B cell (primary cell): Measurements from ENCODE around the gene RNF227. TPM values are rescaled to one million over a fixed set of nuclear protein-coding genes. Genes with fewer than 3 reads are reported as not detected.

Experiments
- ATAC-seq: fragments of 200-7000 bp; cut with Tn5 transposase; one replicate; pipeline ENCODE4 v1.10.0; 2021; ENCODE audit warnings: low read depth, mild to moderate bottlenecking, moderate number of reproducible peaks, moderate library complexity
- CTCF ChIA-PET: fragments of 350-600 bp; sonication (Branson Sonifier 250); formaldehyde crosslinking; loops from one replicate; lab custom pipeline; 2021; ENCODE audit warnings: antibody characterized with exemption, inconsistent platforms; lab: Charles Lee
- POLR2A ChIA-PET: fragments of 350-600 bp; sonication (Branson Sonifier 250); formaldehyde crosslinking; loops from one replicate; lab custom pipeline; 2021; ENCODE audit warnings: antibody characterized with exemption; lab: Charles Lee
- DNase-seq: peaks from one replicate; pipeline ENCODE4 v3.0.0; 2013
- H2AFZ ChIP-seq: 2 replicates; pipeline ENCODE4 v1.6.1; 2012; ENCODE audit warnings: mild to moderate bottlenecking, low read depth, low read length; ENCODE audit not compliant: insufficient read depth, poor library complexity, severe bottlenecking
- H3K27ac ChIP-seq, 2 donors: 1 replicate in 1 of 2; 2 replicates in 1 of 2; pipeline ENCODE4 v1.5.1; 2012 to 2013; ENCODE audit warnings: low read length in 2 of 2, mild to moderate bottlenecking in 2 of 2, moderate library complexity in 1 of 2
- H3K27me3 ChIP-seq, 4 experiments: fragments of 200-600 bp in 1 of 4; sonication (generic) in 1 of 4; replicated peaks in 1 of 4; 1 replicate in 2 of 4; 2 replicates in 2 of 4; pipeline versions ENCODE4 v1.6.1 to v1.7.0; 2013 to 2016; ENCODE audit warnings: low read length in 3 of 4, mild to moderate bottlenecking in 2 of 4, mixed read lengths in 1 of 4, moderate library complexity in 1 of 4; ENCODE audit not compliant: insufficient read depth in 4 of 4, control insufficient read depth in 3 of 4; ENCODE audit errors: control extremely low read depth in 1 of 4
- H3K36me3 ChIP-seq, 2 experiments: replicated peaks in 1 of 2; 1 replicate in 1 of 2; 2 replicates in 1 of 2; pipeline versions ENCODE4 v1.6.1 to v1.7.1; 2013; ENCODE audit warnings: low read length in 1 of 2; ENCODE audit not compliant: insufficient read depth in 2 of 2, control insufficient read depth in 1 of 2; ENCODE audit errors: control extremely low read depth in 1 of 2, extremely low read depth in 1 of 2
- H3K4me1 ChIP-seq, 2 donors: fragments of 200-600 bp in 1 of 2; sonication (generic) in 1 of 2; 1 replicate in 1 of 2; 2 replicates in 1 of 2; pipeline versions ENCODE4 v1.5.1 to v1.6.1; 2013 to 2017; ENCODE audit warnings: low read length in 2 of 2; ENCODE audit not compliant: control insufficient read depth in 2 of 2, insufficient read depth in 2 of 2
- H3K4me2 ChIP-seq: replicated peaks from 2 replicates; pipeline ENCODE3; 2012; ENCODE audit warnings: mild to moderate bottlenecking, low read depth, low read length; ENCODE audit not compliant: poor library complexity, severe bottlenecking
- H3K4me3 ChIP-seq, 5 experiments: fragments of 200-600 bp in 1 of 5; sonication (generic) in 1 of 5; 1 replicate in 3 of 5; 2 replicates in 2 of 5; pipeline versions ENCODE4 v1.5.1 to v1.7.0; 2011 to 2016; ENCODE audit warnings: low read length in 4 of 5, mild to moderate bottlenecking in 4 of 5, low read depth in 2 of 5, control low read depth in 1 of 5, moderate library complexity in 1 of 5; ENCODE audit not compliant: insufficient read depth in 1 of 5; ENCODE audit errors: control extremely low read depth in 1 of 5, extremely low read depth in 1 of 5
- H3K79me2 ChIP-seq: fragments of 200-600 bp; sonication (generic); one replicate; pipeline ENCODE4 v1.6.0; 2016; ENCODE audit warnings: low read length; ENCODE audit not compliant: control insufficient read depth, insufficient read depth
- H3K9ac ChIP-seq: fragments of 200-600 bp; sonication (generic); 2 replicates; pipeline ENCODE4 v1.6.1; 2017; ENCODE audit warnings: mild to moderate bottlenecking, low read length, moderate library complexity
- H3K9me3 ChIP-seq, 3 donors: one replicate each; pipeline versions ENCODE4 v1.6.1 to v1.7.1; 2013; ENCODE audit warnings: low read length in 2 of 3; ENCODE audit not compliant: control insufficient read depth in 2 of 3, insufficient read depth in 1 of 3; ENCODE audit errors: control extremely low read depth in 1 of 3
- H4K20me1 ChIP-seq: 2 replicates; pipeline ENCODE4 v1.6.0; 2012; ENCODE audit warnings: mild to moderate bottlenecking, low read length; ENCODE audit not compliant: insufficient read depth, control insufficient read depth, poor library complexity, severe bottlenecking
- H3K27ac Mint-ChIP-seq: one replicate; pipeline ENCODE4 v1.8.0; 2021; ENCODE audit warnings: mixed read lengths
- H3K27me3 Mint-ChIP-seq: one replicate; pipeline ENCODE4 v1.8.0; 2021; ENCODE audit warnings: mixed read lengths
- H3K4me1 Mint-ChIP-seq: one replicate; pipeline ENCODE4 v1.8.0; 2021; ENCODE audit warnings: mixed read lengths
- H3K4me3 Mint-ChIP-seq: one replicate; pipeline ENCODE4 v1.8.0; 2021; ENCODE audit warnings: mixed read lengths
- H3K9me3 Mint-ChIP-seq: one replicate; pipeline ENCODE4 v1.8.0; 2022; ENCODE audit warnings: mixed read lengths; ENCODE audit not compliant: insufficient read depth
- EZH2 ChIP-seq: IDR thresholded peaks from 2 replicates; pipeline ENCODE4 v1.6.1; 2012; ENCODE audit warnings: borderline replicate concordance, low read depth, mild to moderate bottlenecking, moderate library complexity, low read length; ENCODE audit not compliant: insufficient read depth, poor library complexity, severe bottlenecking
- WGBS: methylation state at CpG from one replicate; pipeline ENCODE4 v1.1.5; 2013; ENCODE audit warnings: missing lambda C conversion rate; ENCODE audit not compliant: insufficient coverage; 5-methylcytosine and 5-hydroxymethylcytosine counted together
- intact Hi-C: fragments of 100-400 bp; cut with micrococcal nuclease; formaldehyde crosslinking; loops from one replicate; pipeline ENCODE4 v1.10.0; 2022
- polyA plus RNA-seq: library from polyadenylated mRNA; depleted of rRNA; stranded (reverse); fragments of >200 nt; gene quantifications from 2 replicates; pipeline ENCODE4 v1.2.3, GENCODE V29; 2012
- total RNA-seq, 2 donors: library from RNA; stranded (reverse); fragments of 120-200 nt in 1 of 2; gene quantifications; 1 replicate in 1 of 2; 2 replicates in 1 of 2; pipeline versions ENCODE4 v1.2.3 to v1.2.4, GENCODE V29; 2013 to 2022
- TF ChIP-seq, protein P1 (sequence below): fragments of 200-600 bp; IDR thresholded peaks from one replicate; pipeline ENCODE4 v1.8.0; 2022; ENCODE audit warnings: antibody characterized with exemption, mild to moderate bottlenecking

Gene RNF227
- total and polyA plus RNA-seq, 2 donors (not counting 1 experiment from before 2014, with no cell fraction given): 3.8 to 11.8 TPM

DNA sequence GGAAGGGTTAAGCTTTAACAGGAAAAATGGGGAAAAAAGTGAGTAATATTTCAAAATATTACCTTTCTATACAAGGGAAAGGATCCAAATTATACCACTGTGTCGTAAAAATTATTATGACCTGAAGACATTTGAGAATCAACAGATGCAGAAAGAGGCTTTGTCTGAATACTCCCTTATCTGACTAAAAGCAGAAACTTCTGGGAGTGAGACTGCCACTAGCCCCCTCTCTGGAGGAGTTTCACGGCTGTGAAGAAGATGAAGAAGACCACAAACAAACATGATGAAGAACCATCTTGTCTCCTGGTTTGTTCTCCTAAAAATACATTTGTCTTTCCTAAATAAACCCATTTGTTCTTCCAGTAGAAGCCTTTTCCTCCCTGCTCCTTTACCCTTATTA is 45.3 kb upstream of the RNF227 start:
- CTCF ChIA-PET: interaction anchor here (1.1 kb wide), 1 partner anchor 27 kb away, joined by 3 read pairs; no protein-coding TSS in a partner anchor
- Histone ChIP-seq H3K27ac (no peak overlapping the region), H3K4me1 (no peaks in the 10 kb centered on the region), H3K9me3 (no peaks in the 10 kb centered on the region), H2AFZ (no peak overlapping the region), H3K27me3 (peaks cover 0 to 5% (median 1%) of the 10 kb centered on the region in 4 experiments), H3K9ac (no peak overlapping the region), H3K4me3 (no peak overlapping the region), H3K79me2 (no peaks in the 10 kb centered on the region), H3K36me3 (no peaks in the 10 kb centered on the region), H4K20me1 (no peaks in the 10 kb centered on the region), H3K4me2 (no peak overlapping the region)
- Mint-ChIP-seq H3K4me3 (no peak overlapping the region), H3K4me1 (no peaks in the 10 kb centered on the region), H3K9me3 (no peaks in the 10 kb centered on the region), H3K27me3 (peaks cover 18% of the 10 kb centered on the region), H3K27ac (no peak overlapping the region)
- DNase-seq: no peak
- ATAC-seq: no peak
- no peak for TF ChIP-seq EZH2
- TF ChIP-seq, protein P1, sequence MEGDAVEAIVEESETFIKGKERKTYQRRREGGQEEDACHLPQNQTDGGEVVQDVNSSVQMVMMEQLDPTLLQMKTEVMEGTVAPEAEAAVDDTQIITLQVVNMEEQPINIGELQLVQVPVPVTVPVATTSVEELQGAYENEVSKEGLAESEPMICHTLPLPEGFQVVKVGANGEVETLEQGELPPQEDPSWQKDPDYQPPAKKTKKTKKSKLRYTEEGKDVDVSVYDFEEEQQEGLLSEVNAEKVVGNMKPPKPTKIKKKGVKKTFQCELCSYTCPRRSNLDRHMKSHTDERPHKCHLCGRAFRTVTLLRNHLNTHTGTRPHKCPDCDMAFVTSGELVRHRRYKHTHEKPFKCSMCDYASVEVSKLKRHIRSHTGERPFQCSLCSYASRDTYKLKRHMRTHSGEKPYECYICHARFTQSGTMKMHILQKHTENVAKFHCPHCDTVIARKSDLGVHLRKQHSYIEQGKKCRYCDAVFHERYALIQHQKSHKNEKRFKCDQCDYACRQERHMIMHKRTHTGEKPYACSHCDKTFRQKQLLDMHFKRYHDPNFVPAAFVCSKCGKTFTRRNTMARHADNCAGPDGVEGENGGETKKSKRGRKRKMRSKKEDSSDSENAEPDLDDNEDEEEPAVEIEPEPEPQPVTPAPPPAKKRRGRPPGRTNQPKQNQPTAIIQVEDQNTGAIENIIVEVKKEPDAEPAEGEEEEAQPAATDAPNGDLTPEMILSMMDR: no peak
- POLR2A ChIA-PET: no interaction called here
- intact Hi-C loops: no loop called here
- no CpG with 5 or more reads among the region's 2 CpGs for WGBS

DNA sequence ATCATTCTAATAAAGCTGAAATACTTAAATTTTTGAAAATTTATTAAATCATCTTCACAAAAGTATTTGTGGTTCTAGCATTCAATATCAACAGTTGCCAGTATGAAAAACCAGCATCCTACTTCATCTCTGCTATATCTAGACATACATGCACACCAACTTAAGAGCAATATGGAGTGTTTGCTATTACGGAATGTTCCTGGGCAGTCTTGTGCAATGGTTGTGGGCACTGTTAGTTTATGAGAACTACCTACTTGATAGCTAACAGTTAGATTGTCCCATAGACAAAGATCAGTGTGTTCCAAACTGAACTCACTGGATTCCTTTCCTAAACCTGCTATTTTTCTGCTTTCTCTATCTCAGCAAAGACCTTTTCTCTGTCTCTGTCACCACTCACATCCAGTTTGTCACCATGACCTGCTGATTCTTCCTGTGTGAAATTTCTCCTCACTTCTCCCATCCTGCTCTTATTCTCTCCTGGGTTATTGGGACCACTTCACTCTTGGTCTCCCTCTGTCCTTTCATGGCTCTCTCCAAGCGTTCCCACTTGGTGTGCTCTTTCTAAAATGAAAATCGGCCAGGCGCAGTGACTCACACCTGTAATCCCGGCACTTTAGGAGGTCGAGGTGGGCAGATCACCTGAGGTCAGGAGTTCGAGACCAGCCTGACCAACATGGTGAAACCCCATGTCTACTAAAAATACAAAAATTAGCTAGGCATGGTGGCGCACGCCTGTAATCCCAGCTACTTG is 43.6 kb upstream of the RNF227 start:
- no peak overlapping the region for H3K4me3 ChIP-seq
- no peak overlapping the region for H2AFZ ChIP-seq
- peaks cover 0 to 5% (median 1%) of the 10 kb centered on the region in 4 experiments for H3K27me3 ChIP-seq
- H3K9me3 Mint-ChIP-seq: no peaks in the 10 kb centered on the region
- TF ChIP-seq, protein P1: no peak
- no peak for TF ChIP-seq EZH2
- ChIA-PET CTCF (interaction anchor here (1.1 kb wide), 1 partner anchor 216 kb away, joined by 3 read pairs; no protein-coding TSS in a partner anchor), POLR2A (no interaction called here)
- no peak overlapping the region for H3K4me2 ChIP-seq
- no peaks in the 10 kb centered on the region for H3K79me2 ChIP-seq
- WGBS: no CpG with 5 or more reads among the region's 9 CpGs
- DNase-seq (no peak), ATAC-seq (no peak)
- no peak overlapping the region for H3K27ac Mint-ChIP-seq
- H3K9me3 ChIP-seq: no peaks in the 10 kb centered on the region
- H3K4me3 Mint-ChIP-seq: no peak overlapping the region
- H3K27ac ChIP-seq: no peak overlapping the region
- H3K4me1 Mint-ChIP-seq: no peaks in the 10 kb centered on the region
- H3K27me3 Mint-ChIP-seq: peaks cover 18% of the 10 kb centered on the region
- intact Hi-C loops: no loop called here
- H3K36me3 ChIP-seq: no peaks in the 10 kb centered on the region
- H3K9ac ChIP-seq: no peak overlapping the region
- no peaks in the 10 kb centered on the region for H4K20me1 ChIP-seq
- H3K4me1 ChIP-seq: no peaks in the 10 kb centered on the region
